GM21737 (cell line): ENCODE measurements around the gene IGSF11.
"Not testable (repeated sequence)": the region's sequence is repeated elsewhere in the genome, so short reads cannot be mapped to it uniquely, and the experiment has no call there.

Source experiments
- ATAC-seq: cut with Tn5 transposase; IDR thresholded peaks from one replicate; pipeline ENCODE4 v1.9.1; 2021; ENCODE audit warnings: mild to moderate bottlenecking, moderate library complexity; ENCODE audit not compliant: unreplicated experiment

Gene IGSF11

GRCh38 chr3:118990823-118991560 is 43.7 kb downstream of the IGSF11 start:
- ATAC-seq, result no peak

- ATAC-seq, result no peak
These were observed 46.2 kb downstream of the IGSF11 start for GRCh38 chr3:118988198-118989130.

DNA sequence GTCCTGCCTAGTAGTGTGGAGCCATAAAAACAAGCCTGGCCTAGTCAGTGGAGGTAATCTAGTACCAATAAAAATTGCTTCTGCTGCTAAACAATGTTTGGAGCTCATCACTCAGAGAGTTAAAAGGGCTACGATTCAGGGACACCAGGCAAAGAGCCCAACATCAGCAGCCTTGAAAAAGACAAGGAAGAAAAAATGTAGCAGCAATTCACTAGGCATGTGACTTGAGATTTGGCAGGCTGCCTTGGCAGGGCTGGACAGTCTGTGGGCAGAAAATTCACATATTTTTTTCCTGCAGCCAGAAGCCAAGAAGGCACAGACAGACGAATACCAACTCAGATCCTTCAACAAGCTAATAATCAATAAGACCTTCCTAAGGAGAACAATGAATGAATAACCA is 47.2 kb downstream of the IGSF11 start:
- ATAC-seq, result no peak

DNA sequence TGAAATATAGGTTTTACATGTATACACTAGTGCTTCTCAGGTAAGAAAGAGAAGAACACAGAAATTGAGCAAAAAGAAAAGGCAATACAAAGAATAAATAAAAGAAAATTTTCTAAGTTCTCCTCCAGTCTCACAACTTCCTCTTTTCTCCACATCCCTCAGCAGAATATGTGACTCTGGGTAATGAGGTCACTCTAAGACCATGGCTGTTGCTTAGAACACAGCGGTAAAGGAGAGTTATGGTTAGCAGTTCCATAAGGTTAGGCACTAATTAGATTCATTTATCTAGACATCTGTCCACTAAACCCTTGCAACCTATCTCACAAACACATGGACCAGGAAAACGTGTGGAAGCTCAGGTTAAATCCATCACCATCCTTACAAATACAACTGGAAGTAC is 47.9 kb downstream of the IGSF11 start:
- ATAC-seq, result no peak

- no peak for ATAC-seq
These were observed 49.9 kb downstream of the IGSF11 start for GRCh38 chr3:118984699-118985098.

DNA sequence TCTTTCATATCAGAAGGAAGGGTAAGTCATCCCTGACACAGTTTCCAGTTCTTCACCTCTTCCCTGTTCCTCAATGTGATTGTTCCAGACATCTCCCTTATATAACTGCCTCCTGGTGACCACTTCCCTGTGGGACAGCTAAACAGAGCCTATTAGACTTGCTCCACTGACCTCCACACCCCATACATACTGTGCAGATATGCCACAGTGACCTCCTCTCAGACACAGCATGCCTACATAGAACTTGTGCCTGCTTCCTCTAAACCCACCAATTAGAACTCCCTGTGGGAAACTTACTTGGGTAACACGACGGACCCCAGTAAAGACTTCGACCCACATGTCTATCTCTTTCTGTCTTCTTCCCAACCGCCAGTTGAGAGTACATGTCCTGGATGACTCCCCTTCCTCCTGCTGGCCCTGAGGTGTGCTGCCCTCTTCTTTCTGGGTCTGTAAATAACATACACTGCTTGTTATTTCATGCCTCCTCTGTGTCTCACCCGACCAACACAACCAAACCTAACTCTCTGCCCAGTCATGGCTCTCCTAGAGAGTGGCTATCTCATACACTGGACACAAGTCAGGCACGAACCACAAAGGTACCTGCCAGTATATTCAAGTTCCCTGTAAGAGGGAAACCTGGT is 53.0 kb downstream of the IGSF11 start:
- ATAC-seq, result no peak

- no peak for ATAC-seq
These were observed 53.8 kb downstream of the IGSF11 start for GRCh38 chr3:118980832-118981231.

GRCh38 chr3:118978393-118978758 is 56.3 kb downstream of the IGSF11 start:
- no peak for ATAC-seq

DNA sequence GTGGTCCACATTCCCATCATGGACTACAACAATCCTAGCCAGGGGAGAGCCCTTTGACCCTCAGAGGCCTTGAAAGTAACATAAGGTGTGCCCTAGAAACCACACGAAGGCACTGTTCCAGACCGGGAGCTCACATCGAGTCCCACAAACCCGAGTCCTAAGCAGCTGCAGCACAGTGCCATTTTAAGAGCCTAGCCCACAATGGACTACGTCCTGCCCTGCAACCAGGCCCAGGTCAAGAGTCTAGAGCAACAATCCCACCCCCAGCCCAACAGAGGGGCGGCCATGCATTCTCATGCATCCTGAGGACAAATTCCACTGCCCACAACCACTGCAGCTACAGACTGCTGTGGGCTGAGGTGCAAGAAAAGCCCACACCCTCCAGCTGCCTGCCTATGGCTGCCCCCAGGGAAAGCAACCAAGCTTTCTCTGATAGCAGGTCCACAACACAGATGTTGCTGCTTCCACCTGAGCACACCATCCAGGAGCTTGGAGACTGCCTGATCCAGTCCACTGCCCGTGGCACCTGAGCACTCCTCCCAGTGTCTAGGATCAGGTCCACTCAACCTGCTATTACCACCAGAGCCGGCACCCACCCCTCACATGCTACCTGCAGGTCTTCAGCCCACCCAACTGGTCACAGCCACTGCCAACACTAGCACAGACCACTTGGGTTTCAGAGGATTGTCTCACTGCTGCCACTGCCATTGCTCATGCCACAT is 56.8 kb downstream of the IGSF11 start:
- ATAC-seq, result no peak

DNA sequence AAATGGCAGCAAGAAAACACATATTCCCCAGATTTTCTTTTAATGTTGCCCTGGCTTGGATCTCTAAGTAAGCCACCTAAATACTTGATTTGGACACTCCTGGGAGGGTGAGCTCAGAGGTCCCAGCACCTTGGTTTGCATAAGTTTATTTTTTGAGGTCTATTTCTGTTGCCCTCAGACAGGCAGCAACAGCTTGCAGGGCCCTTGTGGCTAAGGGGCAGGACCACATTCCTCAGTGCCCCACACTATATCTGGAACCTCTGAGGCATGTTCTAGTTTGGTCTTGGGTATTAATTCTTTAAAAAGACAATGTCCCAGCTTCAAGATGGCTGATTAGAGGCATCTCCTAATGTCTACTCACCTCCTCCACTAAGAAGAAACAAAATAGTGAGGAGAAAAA is 57.5 kb downstream of the IGSF11 start:
- no peak for ATAC-seq

DNA sequence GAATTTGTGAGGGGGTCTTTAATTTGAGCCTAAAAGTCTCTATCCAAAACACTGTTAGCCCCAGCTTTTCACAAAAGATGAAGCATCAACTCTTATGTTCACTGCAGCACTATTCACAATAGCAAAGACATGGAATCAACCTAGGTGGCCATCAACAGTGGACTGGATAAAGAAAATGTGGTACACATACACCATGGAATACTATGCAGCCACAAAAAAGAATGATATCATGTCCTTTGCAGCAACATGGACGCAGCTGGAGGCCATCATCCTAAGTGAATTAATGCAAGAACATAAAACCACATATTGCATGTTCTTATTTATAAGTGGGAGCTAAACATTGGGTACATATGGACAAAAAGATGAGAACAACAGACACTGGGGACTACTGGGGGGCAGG is 59.2 kb downstream of the IGSF11 start:
- not testable (repeated sequence) for ATAC-seq

GRCh38 chr3:118974356-118975097 is 60.1 kb downstream of the IGSF11 start:
- ATAC-seq, result no peak

- ATAC-seq, result no peak
These were observed 61.6 kb downstream of the IGSF11 start for GRCh38 chr3:118973050-118973449.

DNA sequence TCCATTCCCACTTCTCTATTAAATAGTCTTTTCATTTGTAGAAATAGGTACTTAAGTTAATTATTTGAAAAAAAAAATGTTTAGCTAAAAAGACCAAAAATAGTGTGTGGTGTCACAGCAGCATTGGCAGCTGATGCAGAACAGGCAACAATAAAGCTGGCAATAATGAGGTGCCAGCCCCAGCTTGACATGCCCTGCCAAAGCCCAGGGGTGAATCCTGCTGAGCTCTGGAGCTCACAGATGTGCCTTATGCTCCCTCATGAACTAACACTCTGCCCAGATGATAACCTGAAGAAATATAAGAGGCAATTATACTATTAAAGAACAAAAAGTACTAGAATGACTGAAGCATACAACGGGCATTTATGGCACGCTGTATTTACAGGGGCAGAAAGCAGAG is 63.8 kb downstream of the IGSF11 start:
- no peak for ATAC-seq

- no peak for ATAC-seq
These were observed 66.0 kb downstream of the IGSF11 start for GRCh38 chr3:118968640-118969039.

- ATAC-seq, result no peak
These were observed 66.5 kb downstream of the IGSF11 start for GRCh38 chr3:118968111-118968510.

DNA sequence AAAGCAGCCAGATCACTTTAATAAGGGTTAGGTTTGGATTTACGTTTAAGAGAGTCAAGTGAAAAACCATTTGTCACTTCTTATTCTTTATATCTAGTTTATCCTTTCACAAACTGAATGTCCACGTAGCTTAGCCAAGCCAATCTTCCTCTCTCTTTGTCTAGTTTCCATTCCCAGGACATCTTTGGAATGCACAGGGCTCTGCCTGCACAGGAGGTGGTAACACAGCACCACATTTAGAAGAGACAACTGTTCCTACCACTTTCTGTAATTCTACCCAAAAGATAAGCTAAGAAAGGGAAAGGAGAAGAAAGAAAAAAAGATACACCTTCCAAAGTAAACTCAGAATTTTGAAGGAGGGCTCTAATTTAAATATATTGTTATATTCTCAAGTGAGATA is 67.9 kb downstream of the IGSF11 start:
- no peak for ATAC-seq

GRCh38 chr3:118963711-118964110 is 70.9 kb downstream of the IGSF11 start:
- no peak for ATAC-seq

- no peak for ATAC-seq
These were observed 73.7 kb downstream of the IGSF11 start for GRCh38 chr3:118960876-118961450.
